Ascending aorta (tissue), 2 donors: ENCODE data around the gene SPACA6. TPM values are rescaled to one million over a fixed set of nuclear protein-coding genes. Genes with fewer than 3 reads are reported as not detected.
"Not testable (repeated sequence)": the region's sequence is repeated elsewhere in the genome, so short reads cannot be mapped to it uniquely, and the experiment has no call there.

Source experiments
- DNase-seq, 2 donors: peaks; one replicate each; pipeline ENCODE4 v3.0.0-alpha.2; 2019; ENCODE audit warnings: low spot score in 2 of 2
- H3K27ac ChIP-seq, 2 donors: fragments of 200-600 bp; sonication (generic); one replicate each; pipeline ENCODE4 v1.5.1; 2016 to 2017; ENCODE audit warnings: mild to moderate bottlenecking in 1 of 2
- H3K27me3 ChIP-seq: fragments of 200-600 bp; sonication (generic); one replicate; pipeline ENCODE4 v1.5.1; 2017
- H3K36me3 ChIP-seq, 2 donors: fragments of 200-600 bp; sonication (generic); one replicate each; pipeline ENCODE4 v1.5.1; 2016
- H3K4me1 ChIP-seq, 2 donors: fragments of 200-600 bp; sonication (generic); one replicate each; pipeline ENCODE4 v1.5.1; 2016 to 2017; ENCODE audit warnings: mild to moderate bottlenecking in 1 of 2
- H3K4me3 ChIP-seq, 2 donors: fragments of 200-600 bp; sonication (generic); one replicate each; pipeline ENCODE4 v1.5.1; 2016 to 2017; ENCODE audit warnings: mild to moderate bottlenecking in 1 of 2
- H3K9me3 ChIP-seq, 2 donors: fragments of 200-600 bp; sonication (generic); one replicate each; pipeline ENCODE4 v1.5.1; 2016
- CTCF ChIP-seq, 3 experiments: fragments of 200-600 bp in 2 of 3; fragments of 450-650 bp in 1 of 3; sonication (generic) in 2 of 3; IDR thresholded peaks; one replicate each; pipeline ENCODE4 v1.5.1; 2016 to 2019; ENCODE audit warnings: antibody characterized with exemption in 3 of 3, mild to moderate bottlenecking in 1 of 3, moderate library complexity in 1 of 3
- intact Hi-C: fragments of 100-400 bp; cut with DNase I; formaldehyde crosslinking; loops from one replicate; pipeline ENCODE4 v1.15.1; 2023
- total RNA-seq: library from RNA; depleted of rRNA; stranded (reverse); fragments of >200 nt; gene quantifications from one replicate; pipeline ENCODE4 v1.1.0, GENCODE V29; 2016

SPACA6 gene
- total RNA-seq: 16.0 TPM

- peaks cover 7 to 13% of the 10 kb centered on the region in 2 donors for H3K4me1 ChIP-seq
Measured at GRCh38 chr19:51693260-51693659, at the start of gene SPACA6. Gene SPACA6 (plus strand): TSS chr19:51693330. CDS start chr19:51693527, 197 bp downstream.

GRCh38 chr19:51644636-51645271, 48.4 kb upstream of the SPACA6 start:
- Histone ChIP-seq H3K27me3 (no peaks in the 10 kb centered on the region), H3K36me3 (no peaks in the 10 kb centered on the region), H3K9me3 (no peaks in the 10 kb centered on the region), H3K4me3 (no peak overlapping the region), H3K4me1 (no peaks in the 10 kb centered on the region), H3K27ac (no peak overlapping the region)
- no peak for TF ChIP-seq CTCF (IDR thresholded peaks at IDR 0.05)
- no peak for DNase-seq
- intact Hi-C loops: no loop called here

More at GRCh38 chr19:51693260-51693659, at the start of gene SPACA6:
- no peak for DNase-seq
- H3K36me3 ChIP-seq: peaks cover 27 to 50% of the 10 kb centered on the region in 2 donors
- no peaks in the 10 kb centered on the region for H3K9me3 ChIP-seq
- H3K27me3 ChIP-seq: no peaks in the 10 kb centered on the region
- peak within 1 kb of the TSS; percentile 7 to 89 for H3K4me3 ChIP-seq
- intact Hi-C loops: loop anchor here (10.0 kb wide), 1 partner anchor 1318 kb away; the partner anchor contains the start of gene NR1H2
- no peak for TF ChIP-seq CTCF (IDR thresholded peaks at IDR 0.05)
- peak within 1 kb of the TSS; percentile 97 to 100 for H3K27ac ChIP-seq

GRCh38 chr19:51646730-51647129, 46.4 kb upstream of the SPACA6 start, which contains the start of gene SIGLEC14:
Gene SIGLEC14 (minus strand): TSS chr19:51646825. CDS start chr19:51646759, 66 bp downstream.
- intact Hi-C loops, H3K9me3 ChIP-seq: not testable (repeated sequence)

GRCh38 chr19:51647318-51647717, 45.8 kb upstream of the SPACA6 start:
- Histone ChIP-seq H3K9me3 (no peaks in the 10 kb centered on the region), H3K27me3 (no peaks in the 10 kb centered on the region), H3K27ac (no peak overlapping the region), H3K36me3 (no peaks in the 10 kb centered on the region), H3K4me1 (no peaks in the 10 kb centered on the region), H3K4me3 (no peak overlapping the region)
- no peak for DNase-seq
- no peak for TF ChIP-seq CTCF (IDR thresholded peaks at IDR 0.05)
- intact Hi-C loops: no loop called here

More at GRCh38 chr19:51646730-51647129, 46.4 kb upstream of the SPACA6 start, which contains the start of gene SIGLEC14:
- H3K4me1 ChIP-seq, H3K4me3 ChIP-seq, H3K27me3 ChIP-seq, H3K36me3 ChIP-seq, H3K27ac ChIP-seq, DNase-seq: not testable (repeated sequence)

- DNase-seq: no peak
- intact Hi-C loops: no loop called here
- no peak for TF ChIP-seq CTCF (IDR thresholded peaks at IDR 0.05)
- Histone ChIP-seq H3K9me3 (no peaks in the 10 kb centered on the region), H3K4me1 (no peaks in the 10 kb centered on the region), H3K27ac (no peak overlapping the region), H3K36me3 (no peaks in the 10 kb centered on the region), H3K4me3 (no peak overlapping the region), H3K27me3 (no peaks in the 10 kb centered on the region)
Measured at GRCh38 chr19:51651216-51651846, 41.8 kb upstream of the SPACA6 start.

- no peak overlapping the region for H3K27ac ChIP-seq
- no peak for DNase-seq
- H3K4me1 ChIP-seq: peaks cover 0 to 1% of the 10 kb centered on the region in 2 donors
- H3K9me3 ChIP-seq: no peaks in the 10 kb centered on the region
- no peaks in the 10 kb centered on the region for H3K36me3 ChIP-seq
- no peaks in the 10 kb centered on the region for H3K27me3 ChIP-seq
- intact Hi-C loops: no loop called here
- no peak overlapping the region for H3K4me3 ChIP-seq
- no peak for TF ChIP-seq CTCF (IDR thresholded peaks at IDR 0.05)
Measured at GRCh38 chr19:51652266-51652665, 40.9 kb upstream of the SPACA6 start.
